H9 (cell line): ENCODE results near the gene KNSTRN. TPM values are rescaled to one million over a fixed set of nuclear protein-coding genes. Genes with fewer than 3 reads are reported as not detected.
A peak's percentile ranks its signal among the peaks of the same experiment; 100 is the strongest.

Experiments used
- DNase-seq: peaks from one replicate; pipeline ENCODE4 v3.0.0-alpha.2; 2017
- H2AFZ ChIP-seq: one replicate; pipeline ENCODE4 v1.6.1; 2013; ENCODE audit warnings: mild to moderate bottlenecking, low read length, control low read depth, moderate library complexity
- H2AK5ac ChIP-seq: 2 replicates; pipeline ENCODE4 v1.6.1; 2013; ENCODE audit warnings: low read length, control low read depth, mixed read lengths; ENCODE audit not compliant: insufficient read length
- H2BK120ac ChIP-seq: one replicate; pipeline ENCODE4 v1.6.1; 2013; ENCODE audit warnings: low read depth, mild to moderate bottlenecking, low read length, control low read depth, inconsistent platforms; ENCODE audit not compliant: poor library complexity, severe bottlenecking
- H2BK12ac ChIP-seq: 2 replicates; pipeline ENCODE4 v1.6.1; 2013; ENCODE audit warnings: low read length, control low read depth, mixed read lengths, low read depth; ENCODE audit not compliant: insufficient read length
- H2BK15ac ChIP-seq: 2 replicates; pipeline ENCODE4 v1.6.1; 2013; ENCODE audit warnings: low read depth, low read length, control low read depth
- H2BK20ac ChIP-seq: one replicate; pipeline ENCODE4 v1.6.1; 2013; ENCODE audit warnings: low read depth, mild to moderate bottlenecking, low read length, control low read depth, inconsistent platforms; ENCODE audit not compliant: poor library complexity, severe bottlenecking
- H2BK5ac ChIP-seq: 2 replicates; pipeline ENCODE4 v1.6.1; 2013; ENCODE audit warnings: low read length, control low read depth, mixed read lengths; ENCODE audit not compliant: insufficient read length
- H3K14ac ChIP-seq: 2 replicates; pipeline ENCODE4 v1.6.1; 2013; ENCODE audit warnings: low read length, control low read depth; ENCODE audit not compliant: insufficient read depth
- H3K18ac ChIP-seq: 2 replicates; pipeline ENCODE4 v1.6.1; 2013; ENCODE audit warnings: low read depth, mild to moderate bottlenecking, mixed read lengths, low read length, control low read depth; ENCODE audit not compliant: insufficient read length
- H3K23ac ChIP-seq: 2 replicates; pipeline ENCODE4 v1.6.1; 2013; ENCODE audit warnings: low read length, control low read depth, mixed read lengths, low read depth; ENCODE audit not compliant: insufficient read length
- H3K23me2 ChIP-seq: 2 replicates; pipeline ENCODE4 v1.6.1; 2013; ENCODE audit warnings: low read depth, mild to moderate bottlenecking, mixed read lengths, low read length, control low read depth; ENCODE audit not compliant: insufficient read length, poor library complexity, severe bottlenecking
- H3K27ac ChIP-seq: 2 replicates; pipeline ENCODE4 v1.5.1; 2013; ENCODE audit warnings: low read length, control low read depth, mixed read lengths, low read depth; ENCODE audit not compliant: insufficient read length
- H3K27me3 ChIP-seq: 2 replicates; pipeline ENCODE4 v1.6.1; 2013; ENCODE audit warnings: low read length, control low read depth, inconsistent platforms; ENCODE audit not compliant: insufficient read depth
- H3K4ac ChIP-seq: 2 replicates; pipeline ENCODE4 v1.6.1; 2013; ENCODE audit warnings: low read depth, mild to moderate bottlenecking, control low read depth, inconsistent platforms, low read length, moderate library complexity
- H3K4me1 ChIP-seq: 2 replicates; pipeline ENCODE4 v1.6.1; 2013; ENCODE audit warnings: low read length, control low read depth, inconsistent platforms; ENCODE audit not compliant: insufficient read depth
- H3K4me2 ChIP-seq: 2 replicates; pipeline ENCODE4 v1.6.1; 2013; ENCODE audit warnings: low read length, control low read depth, mixed read lengths; ENCODE audit not compliant: insufficient read length, insufficient read depth
- H3K56ac ChIP-seq: 2 replicates; pipeline ENCODE4 v1.6.1; 2013; ENCODE audit warnings: low read depth, mild to moderate bottlenecking, mixed read lengths, low read length, control low read depth; ENCODE audit not compliant: insufficient read length
- H3K79me1 ChIP-seq: 2 replicates; pipeline ENCODE4 v1.6.1; 2013; ENCODE audit warnings: low read depth, mild to moderate bottlenecking, moderate library complexity, low read length, control low read depth, inconsistent platforms; ENCODE audit not compliant: insufficient read depth, poor library complexity, severe bottlenecking
- H3K79me2 ChIP-seq: 2 replicates; pipeline ENCODE4 v1.6.1; 2013; ENCODE audit warnings: low read length, control low read depth, inconsistent platforms; ENCODE audit not compliant: insufficient read depth
- H3K9ac ChIP-seq: 2 replicates; pipeline ENCODE4 v1.6.1; 2013; ENCODE audit warnings: low read length, control low read depth, mixed read lengths; ENCODE audit not compliant: insufficient read length; ENCODE audit errors: extremely low read depth
- H3K9me3 ChIP-seq: one replicate; pipeline ENCODE4 v1.6.1; 2013; ENCODE audit warnings: low read depth, low read length, inconsistent platforms; ENCODE audit not compliant: control insufficient read depth
- H3T11ph ChIP-seq: one replicate; pipeline ENCODE4 v1.6.1; 2013; ENCODE audit warnings: mild to moderate bottlenecking, low read length, control low read depth, inconsistent platforms
- H4K20me1 ChIP-seq: one replicate; pipeline ENCODE4 v1.6.1; 2013; ENCODE audit not compliant: control insufficient read depth, insufficient read length, insufficient read depth
- H4K5ac ChIP-seq: 2 replicates; pipeline ENCODE4 v1.6.1; 2013; ENCODE audit warnings: low read depth, mild to moderate bottlenecking, mixed read lengths, low read length, control low read depth; ENCODE audit not compliant: insufficient read length
- H4K8ac ChIP-seq: replicated peaks from 2 replicates; pipeline ENCODE4 v1.6.1; 2013; ENCODE audit warnings: low read length, control low read depth, mixed read lengths, low read depth; ENCODE audit not compliant: insufficient read length
- H4K91ac ChIP-seq: 2 replicates; pipeline ENCODE4 v1.6.1; 2013; ENCODE audit warnings: low read depth, mild to moderate bottlenecking, moderate library complexity, mixed read lengths, low read length, control low read depth; ENCODE audit not compliant: insufficient read length
- H3K27ac Mint-ChIP-seq, 3 experiments: 2 replicates in 2 of 3; 3 replicates in 1 of 3; pipeline ENCODE4 v1.8.0; 2020 to 2021; ENCODE audit warnings: mixed read lengths in 3 of 3, mild to moderate bottlenecking in 1 of 3, moderate library complexity in 1 of 3
- H3K27me3 Mint-ChIP-seq: 2 replicates; pipeline ENCODE4 v1.8.0; 2021; ENCODE audit warnings: low read depth, mild to moderate bottlenecking, moderate library complexity, mixed read lengths
- H3K36me3 Mint-ChIP-seq, 3 experiments: 2 replicates in 2 of 3; 3 replicates in 1 of 3; pipeline ENCODE4 v1.8.0; 2020 to 2021; ENCODE audit warnings: low read depth in 3 of 3, mixed read lengths in 3 of 3; ENCODE audit not compliant: insufficient read depth in 1 of 3
- H3K4me1 Mint-ChIP-seq, 2 experiments: 2 replicates each; pipeline ENCODE4 v1.8.0; 2020; ENCODE audit warnings: mixed read lengths in 2 of 2
- H3K4me3 Mint-ChIP-seq, 2 experiments: 2 replicates in 1 of 2; 3 replicates in 1 of 2; pipeline ENCODE4 v1.8.0; 2020 to 2021; ENCODE audit warnings: mild to moderate bottlenecking in 2 of 2, mixed read lengths in 2 of 2, moderate library complexity in 1 of 2
- H3K9me3 Mint-ChIP-seq, 2 experiments: 2 replicates in 1 of 2; 3 replicates in 1 of 2; pipeline ENCODE4 v1.8.0; 2020; ENCODE audit warnings: mild to moderate bottlenecking in 2 of 2, mixed read lengths in 2 of 2, moderate library complexity in 1 of 2
- WGBS: extraction: QIAGEN DNeasy Blood & Tissue Kit; methylation state at CpG from one replicate; pipeline ENCODE4 v1.1.7; 2013; ENCODE audit warnings: missing lambda C conversion rate, low lambda C conversion rate, mixed read lengths; ENCODE audit not compliant: insufficient read length; ENCODE audit errors: extremely low coverage; 5-methylcytosine and 5-hydroxymethylcytosine counted together
- total RNA-seq: library from RNA; stranded (reverse); gene quantifications from 2 replicates; pipeline ENCODE4 v1.2.1, GENCODE V29; 2021
- TF ChIP-seq, protein P1 (sequence below): fragments of 200-600 bp; sonication (generic); conservative IDR thresholded peaks from 3 replicates; pipeline ENCODE4 v1.8.0; 2021; ENCODE audit warnings: antibody characterized with exemption, mild to moderate bottlenecking

KNSTRN gene
- total RNA-seq, 1 experiment from 2014 or later = 53.9 TPM

DNA sequence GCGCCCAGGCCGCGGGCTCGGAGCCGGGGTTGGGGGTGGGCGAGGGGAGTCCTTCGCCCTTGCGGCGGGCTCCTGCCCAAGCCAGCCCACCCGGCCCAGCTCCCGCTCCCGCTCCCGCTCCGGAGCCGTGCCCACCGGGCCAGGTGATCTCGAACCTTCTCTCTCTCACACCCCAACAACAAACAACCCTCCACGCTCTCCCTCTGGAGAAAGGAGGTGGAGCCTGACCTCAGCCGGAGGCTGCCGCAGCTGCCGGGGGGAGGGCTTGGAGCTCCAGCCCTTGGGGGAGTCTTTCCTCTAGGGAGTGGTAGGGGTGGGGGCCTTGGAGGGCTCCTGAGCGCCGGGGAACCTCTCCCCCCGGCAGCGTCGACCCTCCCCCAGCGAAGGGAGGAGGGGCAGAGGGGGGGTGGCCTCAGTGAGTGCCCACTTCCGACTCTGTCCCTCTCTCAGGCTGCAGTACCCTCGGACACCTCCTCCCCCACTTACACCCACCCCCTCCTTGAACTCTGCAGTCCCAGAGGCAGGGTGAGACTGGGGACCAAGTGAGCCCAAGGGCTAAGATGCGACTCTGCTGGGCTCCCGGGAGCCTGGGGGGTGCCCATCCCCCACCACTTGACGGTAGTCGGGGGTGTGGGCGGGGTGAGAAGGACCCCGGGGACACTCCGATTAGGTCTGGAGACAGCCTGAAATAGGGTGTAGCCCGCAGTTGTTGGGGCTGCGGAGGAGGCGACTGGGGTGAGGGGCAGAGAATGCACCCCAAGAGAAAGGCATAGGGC lies 53.8 kb downstream of the KNSTRN start:
- Histone ChIP-seq H2BK5ac (no peak overlapping the region), H3K23ac (no peak overlapping the region), H3K56ac (no peak overlapping the region), H3K4me1 (peaks cover 8% of the 10 kb centered on the region), H3K23me2 (peaks cover 47% of the 10 kb centered on the region), H3K9me3 (no peaks in the 10 kb centered on the region), H2AFZ (no peak overlapping the region), H4K91ac (no peak overlapping the region), H4K5ac (no peak overlapping the region), H3K14ac (no peak overlapping the region), H3K9ac (no peak overlapping the region), H2BK12ac (no peak overlapping the region), H3T11ph (no peak overlapping the region), H3K4me2 (peak overlapping the region; percentile 80), H3K79me2 (no peaks in the 10 kb centered on the region), H3K18ac (no peak overlapping the region), H2BK120ac (no peak overlapping the region), H3K27me3 (peaks cover 11% of the 10 kb centered on the region; the same call in 1 of the 2 replicates), H3K79me1 (no peaks in the 10 kb centered on the region), H4K20me1 (no peaks in the 10 kb centered on the region), H2BK20ac (no peak overlapping the region), H4K8ac (no peak overlapping the region), H3K27ac (no peak overlapping the region), H2AK5ac (no peak overlapping the region), H2BK15ac (no peak overlapping the region), H3K4ac (no peak overlapping the region)
- Mint-ChIP-seq H3K4me1 (peaks cover 39 to 41% of the 10 kb centered on the region in 2 experiments), H3K27ac (peak overlapping the region in 1 of 3 experiments; percentile 57; a peak in 1 of 7 replicates), H3K9me3 (no peaks in the 10 kb centered on the region; a peak in 1 of 5 replicates), H3K27me3 (peaks cover 51% of the 10 kb centered on the region), H3K36me3 (no peaks in the 10 kb centered on the region; a peak in 1 of 7 replicates), H3K4me3 (peak overlapping the region; percentile 93 to 96)
- DNase-seq = no peak
- TF ChIP-seq, protein P1, sequence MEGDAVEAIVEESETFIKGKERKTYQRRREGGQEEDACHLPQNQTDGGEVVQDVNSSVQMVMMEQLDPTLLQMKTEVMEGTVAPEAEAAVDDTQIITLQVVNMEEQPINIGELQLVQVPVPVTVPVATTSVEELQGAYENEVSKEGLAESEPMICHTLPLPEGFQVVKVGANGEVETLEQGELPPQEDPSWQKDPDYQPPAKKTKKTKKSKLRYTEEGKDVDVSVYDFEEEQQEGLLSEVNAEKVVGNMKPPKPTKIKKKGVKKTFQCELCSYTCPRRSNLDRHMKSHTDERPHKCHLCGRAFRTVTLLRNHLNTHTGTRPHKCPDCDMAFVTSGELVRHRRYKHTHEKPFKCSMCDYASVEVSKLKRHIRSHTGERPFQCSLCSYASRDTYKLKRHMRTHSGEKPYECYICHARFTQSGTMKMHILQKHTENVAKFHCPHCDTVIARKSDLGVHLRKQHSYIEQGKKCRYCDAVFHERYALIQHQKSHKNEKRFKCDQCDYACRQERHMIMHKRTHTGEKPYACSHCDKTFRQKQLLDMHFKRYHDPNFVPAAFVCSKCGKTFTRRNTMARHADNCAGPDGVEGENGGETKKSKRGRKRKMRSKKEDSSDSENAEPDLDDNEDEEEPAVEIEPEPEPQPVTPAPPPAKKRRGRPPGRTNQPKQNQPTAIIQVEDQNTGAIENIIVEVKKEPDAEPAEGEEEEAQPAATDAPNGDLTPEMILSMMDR = no peak
- no CpG with 5 or more reads among the region's 39 CpGs for WGBS
